ENCODE measurements around the gene IL2RA. TPM values are rescaled to one million over a fixed set of nuclear protein-coding genes. Genes with fewer than 3 reads are reported as not detected.

The IL2RA gene
- total RNA-seq, 1 experiment from 2014 or later, result not detected

DNA sequence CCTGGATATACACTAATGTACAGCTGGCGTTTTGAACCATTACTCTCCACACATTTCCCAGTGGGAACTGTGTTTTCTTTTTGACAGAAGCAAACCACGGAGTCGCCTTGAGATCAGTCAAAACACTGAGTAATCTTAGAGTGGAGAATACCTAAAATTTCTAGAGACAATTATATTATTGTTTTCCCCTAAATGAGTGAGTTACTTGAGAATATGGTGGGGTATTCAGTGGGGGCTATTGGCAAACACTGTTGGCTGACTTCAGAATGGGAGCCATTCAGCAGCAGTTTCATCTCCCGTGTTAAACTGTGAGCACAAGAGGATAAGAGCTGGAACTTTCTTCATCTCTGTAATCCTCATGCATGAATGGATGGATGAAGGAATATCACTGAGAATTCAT, 6.2 kb downstream of the IL2RA start:
- Mint-ChIP-seq H3K27ac (ENCODE audit: unreplicated experiment) (no peak overlapping the region), H3K27me3 (ENCODE audit: unreplicated experiment) (peaks cover 41% of the 10 kb centered on the region), H3K4me3 (ENCODE audit: low read depth, unreplicated experiment) (no peak overlapping the region), H3K36me3 (ENCODE audit: insufficient read depth, unreplicated experiment) (peaks cover 10% of the 10 kb centered on the region), H3K4me1 (ENCODE audit: low read depth, unreplicated experiment) (peaks cover 32% of the 10 kb centered on the region), H3K9me3 (ENCODE audit: low read depth, unreplicated experiment) (no peaks in the 10 kb centered on the region)
- CTCF ChIA-PET, result no interaction called here
- BruUV-seq (replicated peaks), result no TSS peak
- intact Hi-C loops (cut with micrococcal nuclease; ENCODE audit: unreplicated experiment), result no loop called here
- DNase-seq, result no peak
- TF ChIP-seq, protein P1, sequence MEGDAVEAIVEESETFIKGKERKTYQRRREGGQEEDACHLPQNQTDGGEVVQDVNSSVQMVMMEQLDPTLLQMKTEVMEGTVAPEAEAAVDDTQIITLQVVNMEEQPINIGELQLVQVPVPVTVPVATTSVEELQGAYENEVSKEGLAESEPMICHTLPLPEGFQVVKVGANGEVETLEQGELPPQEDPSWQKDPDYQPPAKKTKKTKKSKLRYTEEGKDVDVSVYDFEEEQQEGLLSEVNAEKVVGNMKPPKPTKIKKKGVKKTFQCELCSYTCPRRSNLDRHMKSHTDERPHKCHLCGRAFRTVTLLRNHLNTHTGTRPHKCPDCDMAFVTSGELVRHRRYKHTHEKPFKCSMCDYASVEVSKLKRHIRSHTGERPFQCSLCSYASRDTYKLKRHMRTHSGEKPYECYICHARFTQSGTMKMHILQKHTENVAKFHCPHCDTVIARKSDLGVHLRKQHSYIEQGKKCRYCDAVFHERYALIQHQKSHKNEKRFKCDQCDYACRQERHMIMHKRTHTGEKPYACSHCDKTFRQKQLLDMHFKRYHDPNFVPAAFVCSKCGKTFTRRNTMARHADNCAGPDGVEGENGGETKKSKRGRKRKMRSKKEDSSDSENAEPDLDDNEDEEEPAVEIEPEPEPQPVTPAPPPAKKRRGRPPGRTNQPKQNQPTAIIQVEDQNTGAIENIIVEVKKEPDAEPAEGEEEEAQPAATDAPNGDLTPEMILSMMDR (IDR thresholded peaks at IDR 0.05; ENCODE audit: unreplicated experiment), result no peak

DNA sequence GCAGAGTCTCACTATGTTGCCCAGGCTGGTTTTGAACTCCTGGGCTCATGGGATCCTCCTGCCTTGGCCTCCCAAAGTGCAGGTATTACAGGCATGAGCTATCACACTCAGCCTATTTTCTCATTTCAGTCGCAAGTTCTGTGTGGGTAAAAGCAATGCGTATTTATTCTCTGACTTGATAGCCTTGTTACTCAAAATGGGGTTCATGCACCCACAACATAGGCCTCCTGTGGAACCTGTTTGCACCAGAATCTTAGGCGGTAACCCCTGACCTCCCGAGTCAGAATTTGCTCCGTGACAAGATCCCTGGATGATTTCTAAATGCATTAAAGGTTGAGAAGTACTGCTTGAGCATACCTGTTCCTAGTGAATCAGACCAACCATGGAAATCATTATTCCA, 7.3 kb downstream of the IL2RA start:
- H3K4me1 Mint-ChIP-seq (ENCODE audit: low read depth, unreplicated experiment), result peaks cover 40% of the 10 kb centered on the region
- H3K27ac Mint-ChIP-seq (ENCODE audit: unreplicated experiment), result no peak overlapping the region
- peaks cover 39% of the 10 kb centered on the region for H3K27me3 Mint-ChIP-seq (ENCODE audit: unreplicated experiment)
- H3K9me3 Mint-ChIP-seq (ENCODE audit: low read depth, unreplicated experiment), result no peaks in the 10 kb centered on the region
- TF ChIP-seq, protein P1 (IDR thresholded peaks at IDR 0.05; ENCODE audit: unreplicated experiment), result no peak
- CTCF ChIA-PET, result no interaction called here
- intact Hi-C loops (cut with micrococcal nuclease; ENCODE audit: unreplicated experiment), result no loop called here
- BruUV-seq (replicated peaks), result no TSS peak
- no peak for DNase-seq
- no peak overlapping the region for H3K4me3 Mint-ChIP-seq (ENCODE audit: low read depth, unreplicated experiment)
- H3K36me3 Mint-ChIP-seq (ENCODE audit: insufficient read depth, unreplicated experiment), result peaks cover 10% of the 10 kb centered on the region

DNA sequence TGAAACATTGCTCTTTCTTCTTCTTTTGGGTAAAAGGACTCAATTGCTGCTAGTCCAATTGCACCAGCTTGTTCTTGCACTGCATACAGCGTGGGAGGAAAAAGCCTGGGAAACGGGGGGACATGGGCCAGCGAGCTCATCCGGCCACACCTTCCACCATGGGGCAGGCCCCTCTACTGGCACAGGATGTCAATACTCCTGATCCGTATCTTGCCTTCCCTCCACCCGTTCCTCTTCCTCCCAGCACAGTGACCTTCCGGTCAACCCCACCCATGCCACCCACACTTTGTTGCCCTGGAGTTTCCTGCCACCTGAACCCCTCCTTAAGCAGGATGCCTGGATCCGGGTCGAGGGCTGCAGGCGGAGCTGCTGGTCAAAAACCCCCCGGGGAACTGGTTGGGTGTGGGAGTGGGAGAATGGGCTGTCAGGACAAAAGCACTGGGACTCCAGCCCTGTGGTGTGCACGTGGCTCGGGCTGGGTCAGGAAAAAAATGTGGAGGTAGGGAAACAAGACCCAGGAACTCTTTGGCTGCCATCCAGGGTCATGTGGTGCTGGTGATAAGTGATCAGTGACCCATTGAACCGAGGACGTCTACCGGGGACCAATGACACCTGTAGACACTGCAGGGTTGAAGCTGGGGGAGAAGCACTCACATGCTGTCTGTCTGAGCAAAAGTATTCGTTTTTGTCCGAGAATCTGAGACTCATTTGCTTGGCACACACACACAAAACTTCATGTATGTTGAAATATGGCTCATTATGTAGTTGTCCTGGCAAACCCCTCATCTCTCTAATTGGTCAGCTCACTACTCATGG, 8.1 kb downstream of the IL2RA start:
- DNase-seq, result peak; percentile 25
- CTCF ChIA-PET, result interaction anchor here (0.9 to 1.0 kb wide), 2 partner anchors 10 to 348 kb away, joined by 3 to 6 read pairs; no protein-coding TSS in a partner anchor
- BruUV-seq (replicated peaks), result no TSS peak

DNA sequence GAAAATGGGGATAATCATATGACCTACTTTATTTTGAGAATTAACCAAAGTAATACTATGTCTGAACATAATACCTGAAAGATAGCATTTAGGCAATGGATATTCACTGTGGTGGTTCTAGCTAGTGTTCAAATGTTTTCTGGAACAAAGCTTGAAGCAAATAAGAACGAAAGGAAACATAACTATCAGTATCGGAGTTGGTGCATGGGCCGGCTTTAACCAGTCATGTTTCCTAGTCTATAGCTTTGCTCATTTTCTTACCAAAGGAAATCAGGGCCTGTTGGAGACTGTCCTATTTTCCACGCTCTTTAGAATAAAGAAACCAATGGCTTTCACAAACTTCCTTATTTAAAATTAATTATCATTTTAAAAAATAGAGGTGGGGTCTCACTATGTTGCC, 8.9 kb downstream of the IL2RA start:
- no TSS peak for BruUV-seq (replicated peaks)
- H3K4me3 Mint-ChIP-seq (ENCODE audit: low read depth, unreplicated experiment), result peak overlapping the region; percentile 6
- H3K27ac Mint-ChIP-seq (ENCODE audit: unreplicated experiment), result peak overlapping the region; percentile 2
- peaks cover 40% of the 10 kb centered on the region for H3K4me1 Mint-ChIP-seq (ENCODE audit: low read depth, unreplicated experiment)
- TF ChIP-seq, protein P1 (IDR thresholded peaks at IDR 0.05; ENCODE audit: unreplicated experiment), result no peak
- peaks cover 39% of the 10 kb centered on the region for H3K27me3 Mint-ChIP-seq (ENCODE audit: unreplicated experiment)
- CTCF ChIA-PET, result interaction anchor here (0.9 to 1.0 kb wide), 2 partner anchors 11 to 348 kb away, joined by 3 to 6 read pairs; no protein-coding TSS in a partner anchor
- no peaks in the 10 kb centered on the region for H3K9me3 Mint-ChIP-seq (ENCODE audit: low read depth, unreplicated experiment)
- H3K36me3 Mint-ChIP-seq (ENCODE audit: insufficient read depth, unreplicated experiment), result peaks cover 10% of the 10 kb centered on the region
- intact Hi-C loops (cut with micrococcal nuclease; ENCODE audit: unreplicated experiment), result no loop called here
- no peak for DNase-seq

More for the DNA sequence above, 8.1 kb downstream of the IL2RA start:
- Mint-ChIP-seq H3K27me3 (ENCODE audit: unreplicated experiment) (peaks cover 39% of the 10 kb centered on the region), H3K4me1 (ENCODE audit: low read depth, unreplicated experiment) (peaks cover 40% of the 10 kb centered on the region), H3K4me3 (ENCODE audit: low read depth, unreplicated experiment) (peak overlapping the region; percentile 6), H3K36me3 (ENCODE audit: insufficient read depth, unreplicated experiment) (peaks cover 10% of the 10 kb centered on the region), H3K27ac (ENCODE audit: unreplicated experiment) (peak overlapping the region; percentile 2), H3K9me3 (ENCODE audit: low read depth, unreplicated experiment) (no peaks in the 10 kb centered on the region)
- TF ChIP-seq, protein P1 (IDR thresholded peaks at IDR 0.05; ENCODE audit: unreplicated experiment), result no peak
- intact Hi-C loops (cut with micrococcal nuclease; ENCODE audit: unreplicated experiment), result no loop called here
